GM18505 (cell line): ENCODE measurements around the gene ANKRD61.
"Not testable (repeated sequence)": the region's sequence is repeated elsewhere in the genome, so short reads cannot be mapped to it uniquely, and the experiment has no call there.

Experiments
- ATAC-seq: cut with Tn5 transposase; IDR thresholded peaks from one replicate; pipeline ENCODE4 v1.9.1; 2021; ENCODE audit not compliant: unreplicated experiment
- POLR2A ChIP-seq: IDR thresholded peaks from 4 replicates; pipeline ENCODE4 v1.6.1; 2011; ENCODE audit warnings: borderline replicate concordance; ENCODE audit not compliant: insufficient read depth, insufficient read length; ENCODE audit errors: extremely low read depth

Gene ANKRD61

GRCh38 chr7:6023974-6024435, 7.2 kb upstream of the ANKRD61 start:
- no peak for TF ChIP-seq POLR2A

GRCh38 chr7:6026011-6026819, 5.0 kb upstream of the ANKRD61 start:
- TF ChIP-seq POLR2A = peak; percentile 54
- peak; percentile 77 for ATAC-seq

More at GRCh38 chr7:6023974-6024435, 7.2 kb upstream of the ANKRD61 start:
- no peak for ATAC-seq

- no peak for TF ChIP-seq POLR2A
- no peak for ATAC-seq
These were observed 4.3 kb upstream of the ANKRD61 start for GRCh38 chr7:6026820-6027311.

GRCh38 chr7:6027806-6028365, 3.3 kb upstream of the ANKRD61 start:
- ATAC-seq = no peak
- no peak for TF ChIP-seq POLR2A

- TF ChIP-seq POLR2A = no peak
- ATAC-seq = no peak
These were observed 2.6 kb upstream of the ANKRD61 start for GRCh38 chr7:6028563-6028962.

GRCh38 chr7:6031567-6031966, 391 bp downstream of the ANKRD61 start:
- TF ChIP-seq POLR2A = no peak
- ATAC-seq = no peak

- TF ChIP-seq POLR2A = no peak
- ATAC-seq = no peak
These were observed 991 bp downstream of the ANKRD61 start for GRCh38 chr7:6032167-6032566.

GRCh38 chr7:6032641-6033040, 1.5 kb downstream of the ANKRD61 start:
- no peak for TF ChIP-seq POLR2A
- ATAC-seq = no peak

GRCh38 chr7:6035165-6035564, 4.0 kb downstream of the ANKRD61 start:
- no peak for ATAC-seq
- TF ChIP-seq POLR2A = no peak

- no peak for TF ChIP-seq POLR2A
- no peak for ATAC-seq
These were observed 4.5 kb downstream of the ANKRD61 start for GRCh38 chr7:6035686-6036085.

- no peak for TF ChIP-seq POLR2A
- ATAC-seq = no peak
These were observed 18.6 kb downstream of the ANKRD61 start for GRCh38 chr7:6049780-6050179.

- not testable (repeated sequence) for ATAC-seq
These were observed 20.0 kb downstream of the ANKRD61 start for GRCh38 chr7:6051185-6051584.

- ATAC-seq = no peak
- TF ChIP-seq POLR2A = no peak
These were observed 25.4 kb downstream of the ANKRD61 start for GRCh38 chr7:6056616-6057015.
